ENCODE results near the gene ANTXR1. TPM values are rescaled to one million over a fixed set of nuclear protein-coding genes. Genes with fewer than 3 reads are reported as not detected.

ANTXR1 gene
- total and polyA plus RNA-seq, 5 donors from 2014 or later = not detected

GRCh38 chr2:69030800-69031428, 17.9 kb downstream of the ANTXR1 start:
- ATAC-seq (ENCODE audit: low read depth in 2 of 2) (no peak), DNase-seq (no peak)
- H3K27me3 Mint-ChIP-seq = peaks cover 50% of the 10 kb centered on the region
- Histone ChIP-seq H3K36me3 (ENCODE audit: control insufficient read depth, insufficient read depth, low read length) (no peaks in the 10 kb centered on the region), H3K9me3 (ENCODE audit: control insufficient read depth in 2 of 2, low read length in 2 of 2) (no peaks in the 10 kb centered on the region), H3K4me3 (ENCODE audit: low read depth, low read length) (no peak overlapping the region), H3K27me3 (ENCODE audit: control insufficient read depth, insufficient read depth, low read length) (peaks cover 17% of the 10 kb centered on the region), H3K4me1 (ENCODE audit: control insufficient read depth, insufficient read depth, low read length, poor library complexity, severe bottlenecking) (no peaks in the 10 kb centered on the region), H3K27ac (ENCODE audit: insufficient read depth, low read length, poor library complexity, severe bottlenecking) (no peak overlapping the region)
- no peaks in the 10 kb centered on the region for H3K4me1 Mint-ChIP-seq
- no peaks in the 10 kb centered on the region for H3K36me3 Mint-ChIP-seq
- H3K4me3 Mint-ChIP-seq = no peak overlapping the region
- H3K27ac Mint-ChIP-seq = no peak overlapping the region
- H3K9me3 Mint-ChIP-seq = peaks cover 0 to 2% (median 0%) of the 10 kb centered on the region in 7 donors

DNA sequence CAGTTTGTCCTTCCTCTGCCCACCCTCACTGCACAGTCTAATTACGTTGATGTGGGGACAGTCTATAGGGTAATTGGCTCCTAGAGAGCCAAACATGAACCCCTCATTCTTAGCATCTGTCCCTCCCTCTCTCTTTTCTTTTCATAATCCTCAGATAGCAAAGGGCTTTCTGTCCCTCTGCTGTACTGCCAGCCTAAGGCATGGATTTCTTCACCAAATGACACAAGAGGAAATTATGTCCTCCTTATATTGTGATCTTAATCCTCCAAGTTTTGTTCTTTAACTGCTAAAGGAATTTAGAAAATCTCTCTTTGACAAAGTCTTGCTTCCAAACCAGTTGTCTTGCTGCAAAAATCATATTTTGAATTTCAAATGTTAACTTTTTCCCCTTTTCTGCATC, 18.5 kb downstream of the ANTXR1 start:
- Histone ChIP-seq H3K27me3 (ENCODE audit: control insufficient read depth, insufficient read depth, low read length) (peaks cover 14% of the 10 kb centered on the region), H3K36me3 (ENCODE audit: control insufficient read depth, insufficient read depth, low read length) (no peaks in the 10 kb centered on the region), H3K27ac (ENCODE audit: insufficient read depth, low read length, poor library complexity, severe bottlenecking) (no peak overlapping the region), H3K4me3 (ENCODE audit: low read depth, low read length) (no peak overlapping the region), H3K9me3 (ENCODE audit: control insufficient read depth in 2 of 2, low read length in 2 of 2) (no peaks in the 10 kb centered on the region), H3K4me1 (ENCODE audit: control insufficient read depth, insufficient read depth, low read length, poor library complexity, severe bottlenecking) (no peaks in the 10 kb centered on the region)
- Mint-ChIP-seq H3K27ac (no peak overlapping the region), H3K4me1 (no peaks in the 10 kb centered on the region), H3K36me3 (no peaks in the 10 kb centered on the region), H3K27me3 (peaks cover 47% of the 10 kb centered on the region), H3K9me3 (peaks cover 0 to 2% (median 0%) of the 10 kb centered on the region in 7 donors), H3K4me3 (no peak overlapping the region)
- no peak for DNase-seq
- no peak for ATAC-seq (ENCODE audit: low read depth in 2 of 2)

- H3K27me3 Mint-ChIP-seq = peaks cover 46% of the 10 kb centered on the region
- no peak for ATAC-seq (ENCODE audit: low read depth in 2 of 2)
- H3K9me3 Mint-ChIP-seq = peaks cover 0 to 2% (median 0%) of the 10 kb centered on the region in 7 donors
- H3K27ac Mint-ChIP-seq = no peak overlapping the region
- Histone ChIP-seq H3K27me3 (ENCODE audit: control insufficient read depth, insufficient read depth, low read length) (peaks cover 13% of the 10 kb centered on the region), H3K4me1 (ENCODE audit: control insufficient read depth, insufficient read depth, low read length, poor library complexity, severe bottlenecking) (no peaks in the 10 kb centered on the region), H3K4me3 (ENCODE audit: low read depth, low read length) (no peak overlapping the region), H3K36me3 (ENCODE audit: control insufficient read depth, insufficient read depth, low read length) (no peaks in the 10 kb centered on the region), H3K9me3 (ENCODE audit: control insufficient read depth in 2 of 2, low read length in 2 of 2) (no peaks in the 10 kb centered on the region), H3K27ac (ENCODE audit: insufficient read depth, low read length, poor library complexity, severe bottlenecking) (no peak overlapping the region)
- DNase-seq = no peak
- no peak overlapping the region for H3K4me3 Mint-ChIP-seq
- H3K4me1 Mint-ChIP-seq = no peaks in the 10 kb centered on the region
- H3K36me3 Mint-ChIP-seq = no peaks in the 10 kb centered on the region
These were observed 19.4 kb downstream of the ANTXR1 start for GRCh38 chr2:69032336-69032735.

GRCh38 chr2:69033461-69034095, 20.6 kb downstream of the ANTXR1 start:
- ATAC-seq (ENCODE audit: low read depth in 2 of 2) (no peak), DNase-seq (no peak)
- Histone ChIP-seq H3K4me1 (ENCODE audit: control insufficient read depth, insufficient read depth, low read length, poor library complexity, severe bottlenecking) (no peaks in the 10 kb centered on the region), H3K9me3 (ENCODE audit: control insufficient read depth in 2 of 2, low read length in 2 of 2) (no peaks in the 10 kb centered on the region), H3K27me3 (ENCODE audit: control insufficient read depth, insufficient read depth, low read length) (peaks cover 16% of the 10 kb centered on the region), H3K27ac (ENCODE audit: insufficient read depth, low read length, poor library complexity, severe bottlenecking) (no peak overlapping the region), H3K36me3 (ENCODE audit: control insufficient read depth, insufficient read depth, low read length) (no peaks in the 10 kb centered on the region), H3K4me3 (ENCODE audit: low read depth, low read length) (no peak overlapping the region)
- H3K4me1 Mint-ChIP-seq = no peaks in the 10 kb centered on the region
- no peak overlapping the region for H3K27ac Mint-ChIP-seq
- no peak overlapping the region for H3K4me3 Mint-ChIP-seq
- peaks cover 0 to 2% (median 0%) of the 10 kb centered on the region in 7 donors for H3K9me3 Mint-ChIP-seq
- no peaks in the 10 kb centered on the region for H3K36me3 Mint-ChIP-seq
- H3K27me3 Mint-ChIP-seq = peaks cover 50% of the 10 kb centered on the region

DNA sequence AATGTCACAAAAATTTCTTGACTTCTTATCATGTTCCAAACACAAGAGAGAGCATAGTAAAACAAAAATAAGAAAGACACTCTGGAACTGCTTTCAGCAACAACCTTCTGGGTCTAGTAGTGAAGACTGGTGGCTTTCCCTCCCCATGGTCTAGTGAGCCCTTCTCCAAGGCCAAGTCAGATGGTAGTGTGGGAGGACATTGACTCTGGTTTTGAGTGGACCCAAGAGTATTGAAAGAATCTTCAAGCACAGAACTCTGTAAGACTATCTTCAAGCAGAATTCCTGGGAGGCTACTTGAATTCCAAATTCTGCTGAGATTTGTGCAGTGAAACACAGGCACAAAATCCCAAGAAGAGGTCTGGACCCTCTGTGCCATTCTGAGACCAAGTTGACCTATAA, 21.1 kb downstream of the ANTXR1 start:
- Histone ChIP-seq H3K27ac (ENCODE audit: insufficient read depth, low read length, poor library complexity, severe bottlenecking) (no peak overlapping the region), H3K27me3 (ENCODE audit: control insufficient read depth, insufficient read depth, low read length) (peaks cover 16% of the 10 kb centered on the region), H3K9me3 (ENCODE audit: control insufficient read depth in 2 of 2, low read length in 2 of 2) (no peaks in the 10 kb centered on the region), H3K36me3 (ENCODE audit: control insufficient read depth, insufficient read depth, low read length) (no peaks in the 10 kb centered on the region), H3K4me1 (ENCODE audit: control insufficient read depth, insufficient read depth, low read length, poor library complexity, severe bottlenecking) (no peaks in the 10 kb centered on the region), H3K4me3 (ENCODE audit: low read depth, low read length) (no peak overlapping the region)
- no peak for DNase-seq
- Mint-ChIP-seq H3K27me3 (peaks cover 50% of the 10 kb centered on the region), H3K4me1 (no peaks in the 10 kb centered on the region), H3K9me3 (peaks cover 0 to 2% (median 0%) of the 10 kb centered on the region in 7 donors), H3K4me3 (no peak overlapping the region), H3K36me3 (no peaks in the 10 kb centered on the region), H3K27ac (no peak overlapping the region)
- no peak for ATAC-seq (ENCODE audit: low read depth in 2 of 2)

GRCh38 chr2:69034845-69035244, 21.9 kb downstream of the ANTXR1 start:
- Histone ChIP-seq H3K27me3 (ENCODE audit: control insufficient read depth, insufficient read depth, low read length) (peaks cover 16% of the 10 kb centered on the region), H3K4me1 (ENCODE audit: control insufficient read depth, insufficient read depth, low read length, poor library complexity, severe bottlenecking) (no peaks in the 10 kb centered on the region), H3K9me3 (ENCODE audit: control insufficient read depth in 2 of 2, low read length in 2 of 2) (no peaks in the 10 kb centered on the region), H3K36me3 (ENCODE audit: control insufficient read depth, insufficient read depth, low read length) (no peaks in the 10 kb centered on the region), H3K27ac (ENCODE audit: insufficient read depth, low read length, poor library complexity, severe bottlenecking) (no peak overlapping the region), H3K4me3 (ENCODE audit: low read depth, low read length) (no peak overlapping the region)
- H3K4me1 Mint-ChIP-seq = no peaks in the 10 kb centered on the region
- H3K36me3 Mint-ChIP-seq = no peaks in the 10 kb centered on the region
- H3K4me3 Mint-ChIP-seq = no peak overlapping the region
- peaks cover 46% of the 10 kb centered on the region for H3K27me3 Mint-ChIP-seq
- H3K9me3 Mint-ChIP-seq = peaks cover 0 to 2% (median 0%) of the 10 kb centered on the region in 7 donors
- ATAC-seq (ENCODE audit: low read depth in 2 of 2) (no peak), DNase-seq (no peak)
- H3K27ac Mint-ChIP-seq = no peak overlapping the region

DNA sequence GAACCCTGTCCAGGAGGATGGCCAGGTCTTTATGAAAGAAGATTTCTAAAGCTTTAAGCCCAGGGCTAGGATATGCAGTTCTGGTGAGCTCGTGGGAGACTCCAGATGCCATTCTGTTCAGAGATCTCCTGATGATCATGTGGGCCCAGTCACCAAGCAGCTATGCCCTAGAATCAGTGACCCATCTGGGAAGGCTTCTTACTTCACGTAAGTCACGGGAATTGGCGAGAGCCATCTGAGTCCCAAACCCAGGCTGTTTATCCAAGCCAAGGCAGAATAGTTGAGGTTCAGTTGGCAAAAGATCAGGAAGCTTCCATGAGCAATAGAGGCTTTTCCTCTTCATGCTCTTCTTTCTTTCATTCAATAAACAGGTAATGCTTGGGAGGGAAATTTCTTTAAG, 23.9 kb downstream of the ANTXR1 start:
- Mint-ChIP-seq H3K27me3 (peaks cover 30% of the 10 kb centered on the region), H3K4me3 (no peak overlapping the region), H3K9me3 (peaks cover 0 to 1% (median 0%) of the 10 kb centered on the region in 7 donors), H3K27ac (no peak overlapping the region), H3K36me3 (no peaks in the 10 kb centered on the region), H3K4me1 (no peaks in the 10 kb centered on the region)
- H3K4me3 ChIP-seq (ENCODE audit: low read depth, low read length) = no peak overlapping the region
- no peaks in the 10 kb centered on the region for H3K4me1 ChIP-seq (ENCODE audit: control insufficient read depth, insufficient read depth, low read length, poor library complexity, severe bottlenecking)
- H3K36me3 ChIP-seq (ENCODE audit: control insufficient read depth, insufficient read depth, low read length) = no peaks in the 10 kb centered on the region
- H3K27ac ChIP-seq (ENCODE audit: insufficient read depth, low read length, poor library complexity, severe bottlenecking) = no peak overlapping the region
- no peaks in the 10 kb centered on the region for H3K9me3 ChIP-seq (ENCODE audit: control insufficient read depth in 2 of 2, low read length in 2 of 2)
- ATAC-seq (ENCODE audit: low read depth in 2 of 2) (no peak), DNase-seq (no peak)
- peaks cover 19% of the 10 kb centered on the region for H3K27me3 ChIP-seq (ENCODE audit: control insufficient read depth, insufficient read depth, low read length)

DNA sequence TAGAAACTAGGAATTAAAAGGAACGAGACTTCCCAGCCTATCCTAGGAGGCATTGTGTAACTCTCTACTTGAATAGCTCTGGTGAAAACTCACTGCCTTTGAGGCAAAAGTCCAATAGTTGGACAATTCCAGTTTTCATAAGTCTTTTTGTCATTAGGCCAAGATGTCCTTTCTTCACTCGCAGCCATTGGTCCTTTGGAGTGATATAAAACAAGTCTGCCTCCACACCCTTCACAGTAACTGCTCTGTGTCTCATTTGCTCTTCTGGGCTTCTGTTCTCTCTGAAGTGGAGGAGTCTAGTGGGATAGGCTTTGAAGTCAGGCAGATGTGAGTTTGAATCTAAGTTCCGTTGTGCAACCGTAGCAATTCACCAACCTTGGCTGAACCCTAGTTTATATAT, 28.2 kb downstream of the ANTXR1 start:
- no peaks in the 10 kb centered on the region for H3K4me1 ChIP-seq (ENCODE audit: control insufficient read depth, insufficient read depth, low read length, poor library complexity, severe bottlenecking)
- no peaks in the 10 kb centered on the region for H3K4me1 Mint-ChIP-seq
- peaks cover 36% of the 10 kb centered on the region for H3K27me3 Mint-ChIP-seq
- DNase-seq (no peak), ATAC-seq (ENCODE audit: low read depth in 2 of 2) (no peak)
- H3K27ac Mint-ChIP-seq = no peak overlapping the region
- H3K36me3 Mint-ChIP-seq = no peaks in the 10 kb centered on the region
- peaks cover 19% of the 10 kb centered on the region for H3K27me3 ChIP-seq (ENCODE audit: control insufficient read depth, insufficient read depth, low read length)
- no peaks in the 10 kb centered on the region for H3K36me3 ChIP-seq (ENCODE audit: control insufficient read depth, insufficient read depth, low read length)
- no peak overlapping the region for H3K27ac ChIP-seq (ENCODE audit: insufficient read depth, low read length, poor library complexity, severe bottlenecking)
- no peaks in the 10 kb centered on the region for H3K9me3 ChIP-seq (ENCODE audit: control insufficient read depth in 2 of 2, low read length in 2 of 2)
- H3K9me3 Mint-ChIP-seq = no peaks in the 10 kb centered on the region
- no peak overlapping the region for H3K4me3 Mint-ChIP-seq
- H3K4me3 ChIP-seq (ENCODE audit: low read depth, low read length) = no peak overlapping the region

Data from CD4-positive, CD25-positive, alpha-beta regulatory T cell (primary cell).